Measurements from ENCODE around the gene TNIK. TPM values are rescaled to one million over a fixed set of nuclear protein-coding genes. Genes with fewer than 3 reads are reported as not detected.

Gene TNIK
- total RNA-seq, 1 donor from 2014 or later = 1.5 TPM

DNA sequence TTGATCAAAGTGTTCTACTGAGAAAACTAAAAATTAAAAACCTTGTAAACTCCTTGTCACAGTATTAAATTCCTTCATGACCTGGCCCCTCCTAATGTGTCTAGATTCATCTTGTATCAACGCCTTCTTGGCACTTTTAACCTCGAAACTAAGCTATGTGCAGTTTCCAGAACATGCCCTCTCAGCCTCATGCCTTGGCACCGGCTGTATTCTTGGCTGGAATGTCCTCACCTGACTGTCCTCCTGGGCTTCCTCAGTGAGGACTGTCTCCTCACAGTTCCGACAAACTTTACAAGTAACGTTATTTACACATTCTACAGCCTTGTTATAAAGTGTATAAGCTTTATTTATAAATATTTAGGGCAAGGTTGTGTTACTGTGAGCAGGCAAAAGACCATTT is 237.2 kb downstream of the TNIK start:
- no peaks in the 10 kb centered on the region for H3K27me3 Mint-ChIP-seq (ENCODE audit: unreplicated experiment)
- H3K4me1 Mint-ChIP-seq (ENCODE audit: low read depth, unreplicated experiment) = no peaks in the 10 kb centered on the region
- no peak for DNase-seq
- TF ChIP-seq CTCF (IDR thresholded peaks at IDR 0.05; ENCODE audit: partially characterized antibody, unreplicated experiment) = no peak
- H3K36me3 Mint-ChIP-seq (ENCODE audit: unreplicated experiment) = no peaks in the 10 kb centered on the region
- no peak overlapping the region for H3K4me3 Mint-ChIP-seq (ENCODE audit: unreplicated experiment)
- H3K27ac Mint-ChIP-seq (ENCODE audit: unreplicated experiment) = no peak overlapping the region
- peaks cover 2% of the 10 kb centered on the region for H3K9me3 Mint-ChIP-seq (ENCODE audit: unreplicated experiment)

DNA sequence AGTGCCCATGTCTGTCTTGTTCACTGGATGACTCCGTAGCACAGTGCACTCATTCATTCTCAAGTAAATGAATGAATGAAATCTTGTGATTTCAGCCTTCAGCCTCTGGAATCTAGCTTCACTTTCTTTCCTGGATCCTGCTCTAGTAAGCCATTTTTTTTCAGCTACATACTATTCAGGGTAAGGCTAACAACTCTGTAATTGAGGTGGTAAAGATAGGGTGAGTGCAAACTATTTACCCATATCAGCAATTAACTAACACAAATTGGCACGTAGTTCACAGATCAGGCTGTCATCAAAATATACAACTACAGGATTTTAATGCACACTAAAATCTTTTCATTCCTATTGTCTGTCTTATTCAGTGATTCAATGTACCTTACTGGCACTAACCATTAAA is 238.6 kb downstream of the TNIK start:
- TF ChIP-seq CTCF (IDR thresholded peaks at IDR 0.05; ENCODE audit: partially characterized antibody, unreplicated experiment) = no peak
- no peaks in the 10 kb centered on the region for H3K27me3 Mint-ChIP-seq (ENCODE audit: unreplicated experiment)
- no peak overlapping the region for H3K4me3 Mint-ChIP-seq (ENCODE audit: unreplicated experiment)
- peaks cover 2% of the 10 kb centered on the region for H3K9me3 Mint-ChIP-seq (ENCODE audit: unreplicated experiment)
- H3K27ac Mint-ChIP-seq (ENCODE audit: unreplicated experiment) = no peak overlapping the region
- H3K4me1 Mint-ChIP-seq (ENCODE audit: low read depth, unreplicated experiment) = no peaks in the 10 kb centered on the region
- DNase-seq = no peak
- H3K36me3 Mint-ChIP-seq (ENCODE audit: unreplicated experiment) = no peaks in the 10 kb centered on the region

DNA sequence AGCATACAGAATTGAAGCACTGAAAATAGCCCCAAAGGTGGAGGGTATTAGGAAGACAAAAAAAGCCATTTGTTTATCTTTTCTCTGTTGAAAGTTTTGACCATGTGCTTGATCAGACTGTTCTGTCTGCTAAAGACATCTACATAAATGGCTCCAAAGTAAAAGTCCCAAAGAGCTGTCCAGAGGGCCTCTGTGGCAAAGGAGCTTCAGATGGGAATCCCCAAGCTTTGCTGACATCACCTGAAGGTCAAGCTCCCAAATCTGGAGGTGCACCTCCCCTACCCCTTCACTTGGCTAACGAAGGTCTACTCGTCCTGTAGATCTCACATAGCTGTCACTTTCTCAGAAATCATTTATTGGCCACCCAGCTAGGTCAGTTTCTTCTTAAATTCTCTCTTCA is 239.1 kb downstream of the TNIK start:
- H3K36me3 Mint-ChIP-seq (ENCODE audit: unreplicated experiment) = no peaks in the 10 kb centered on the region
- DNase-seq = no peak
- peaks cover 2% of the 10 kb centered on the region for H3K9me3 Mint-ChIP-seq (ENCODE audit: unreplicated experiment)
- H3K4me3 Mint-ChIP-seq (ENCODE audit: unreplicated experiment) = no peak overlapping the region
- H3K4me1 Mint-ChIP-seq (ENCODE audit: low read depth, unreplicated experiment) = no peaks in the 10 kb centered on the region
- H3K27ac Mint-ChIP-seq (ENCODE audit: unreplicated experiment) = no peak overlapping the region
- no peaks in the 10 kb centered on the region for H3K27me3 Mint-ChIP-seq (ENCODE audit: unreplicated experiment)
- no peak for TF ChIP-seq CTCF (IDR thresholded peaks at IDR 0.05; ENCODE audit: partially characterized antibody, unreplicated experiment)

- no peak overlapping the region for H3K27ac Mint-ChIP-seq (ENCODE audit: unreplicated experiment)
- H3K27me3 Mint-ChIP-seq (ENCODE audit: unreplicated experiment) = no peaks in the 10 kb centered on the region
- H3K4me3 Mint-ChIP-seq (ENCODE audit: unreplicated experiment) = no peak overlapping the region
- H3K4me1 Mint-ChIP-seq (ENCODE audit: low read depth, unreplicated experiment) = no peaks in the 10 kb centered on the region
- TF ChIP-seq CTCF (IDR thresholded peaks at IDR 0.05; ENCODE audit: partially characterized antibody, unreplicated experiment) = no peak
- no peak for DNase-seq
- H3K36me3 Mint-ChIP-seq (ENCODE audit: unreplicated experiment) = no peaks in the 10 kb centered on the region
- no peaks in the 10 kb centered on the region for H3K9me3 Mint-ChIP-seq (ENCODE audit: unreplicated experiment)
These were observed 240.9 kb downstream of the TNIK start for GRCh38 chr3:171219258-171219657.

DNA sequence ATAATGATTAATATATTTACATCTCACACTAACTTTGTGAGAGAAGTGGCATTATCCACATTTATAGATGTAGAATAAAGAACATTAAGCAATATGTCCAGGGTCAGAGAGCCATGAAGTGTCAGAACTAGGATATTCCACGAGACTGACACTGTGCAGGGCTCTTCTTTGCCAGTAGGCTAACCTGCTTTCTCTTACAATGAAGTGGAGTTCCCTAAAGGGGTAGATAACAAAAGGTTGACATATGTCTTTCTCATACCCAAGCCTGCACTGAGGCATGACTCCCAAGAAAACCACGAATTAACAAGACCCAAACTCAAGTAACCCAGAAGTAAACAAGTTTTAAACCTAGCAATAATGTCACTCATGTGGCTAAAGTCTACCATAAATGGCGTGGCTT is 242.1 kb downstream of the TNIK start:
- Mint-ChIP-seq H3K9me3 (ENCODE audit: unreplicated experiment) (no peaks in the 10 kb centered on the region), H3K4me3 (ENCODE audit: unreplicated experiment) (no peak overlapping the region)
- no peak for TF ChIP-seq CTCF (IDR thresholded peaks at IDR 0.05; ENCODE audit: partially characterized antibody, unreplicated experiment)

More for the DNA sequence above, 242.1 kb downstream of the TNIK start:
- peaks cover 2% of the 10 kb centered on the region for H3K4me1 Mint-ChIP-seq (ENCODE audit: low read depth, unreplicated experiment)
- no peaks in the 10 kb centered on the region for H3K27me3 Mint-ChIP-seq (ENCODE audit: unreplicated experiment)
- no peak overlapping the region for H3K27ac Mint-ChIP-seq (ENCODE audit: unreplicated experiment)
- no peak for DNase-seq
- no peaks in the 10 kb centered on the region for H3K36me3 Mint-ChIP-seq (ENCODE audit: unreplicated experiment)

Data from glutamatergic neuron (in vitro differentiated cells).